NCI-H345 (cell line): Measurements from ENCODE around the gene PPM1F.
"Not testable (repeated sequence)": the region's sequence is repeated elsewhere in the genome, so short reads cannot be mapped to it uniquely, and the experiment has no call there.

Experiments
- DNase-seq: peaks from one replicate; lab custom pipeline; 2025; lab: John Stamatoyannopoulos, UW

PPM1F gene

GRCh38 chr22:21919526-21920307 lies 32.9 kb downstream of the PPM1F start:
- no peak for DNase-seq

DNA sequence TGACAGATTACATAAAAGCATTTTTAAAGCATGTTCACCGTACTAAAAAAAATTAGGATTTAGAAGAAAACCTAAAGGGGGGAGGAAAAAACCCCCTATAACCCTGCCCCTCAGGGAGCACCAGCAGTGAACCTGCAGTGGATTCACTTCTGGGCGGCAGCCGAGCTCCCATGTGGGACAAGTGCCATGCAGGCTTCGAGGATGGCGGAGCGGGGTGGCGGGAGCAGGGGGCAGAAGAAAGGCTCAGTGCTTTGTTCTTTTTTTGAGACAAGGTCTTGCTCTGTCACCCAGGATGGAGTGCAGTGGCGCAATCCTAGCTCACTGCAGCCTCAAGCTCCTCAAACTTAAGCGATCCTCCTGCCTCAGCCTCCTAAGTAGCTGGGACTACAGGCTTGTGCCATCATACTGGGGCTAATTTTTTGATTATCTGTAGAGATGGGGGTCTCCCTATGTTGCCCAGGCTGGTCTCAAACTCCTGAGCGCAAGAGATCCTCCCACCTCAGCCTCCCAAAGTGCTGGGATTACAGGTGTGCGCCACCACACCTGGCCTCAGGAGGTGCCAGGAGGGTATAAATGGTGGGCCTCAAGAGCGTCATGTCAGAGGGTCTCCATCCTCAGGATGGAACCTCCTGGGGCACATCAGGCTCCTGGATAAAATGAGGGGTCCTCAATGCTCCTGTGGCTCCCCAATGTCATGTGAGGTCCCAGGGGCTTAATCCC lies 34.0 kb downstream of the PPM1F start:
- DNase-seq = no peak

GRCh38 chr22:21917959-21918261 lies 34.7 kb downstream of the PPM1F start:
- no peak for DNase-seq

DNA sequence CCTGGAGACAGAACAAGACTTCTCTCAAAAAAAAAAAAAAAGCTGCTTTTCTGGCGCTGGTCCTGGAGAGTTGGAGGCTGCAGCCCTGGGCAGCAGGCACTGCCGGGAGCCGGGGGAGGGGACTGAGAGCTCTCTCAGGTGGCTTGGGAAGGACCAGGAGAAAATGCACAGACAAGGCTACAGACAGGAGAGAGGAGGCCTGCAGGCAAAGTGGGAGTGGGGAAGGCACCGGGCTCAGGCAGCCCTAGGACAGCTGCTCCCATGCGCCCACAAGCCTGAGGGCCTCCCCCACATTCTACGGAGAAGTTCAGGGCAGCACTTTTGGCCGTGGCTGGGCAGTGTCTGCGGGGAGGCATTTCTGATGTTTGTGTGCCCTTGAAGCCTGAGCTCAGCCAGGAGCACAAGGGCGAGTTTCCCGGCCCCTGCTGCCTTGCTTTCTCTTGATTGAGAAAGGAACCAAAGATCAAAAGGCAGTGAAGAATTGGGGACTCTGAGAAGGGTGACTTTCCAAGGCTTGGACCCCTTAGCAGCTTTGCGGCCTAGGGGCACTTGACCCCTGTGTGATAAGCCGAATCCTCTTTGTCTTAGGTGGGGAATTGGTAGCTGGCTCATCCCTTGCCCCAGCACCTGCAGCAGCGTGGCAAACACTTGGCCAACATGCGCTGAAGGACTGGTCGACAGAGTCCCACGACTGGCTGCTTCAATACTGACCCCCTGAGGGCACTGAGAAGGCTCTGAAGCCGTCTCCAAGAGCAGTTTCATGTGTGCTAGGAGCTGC lies 35.3 kb downstream of the PPM1F start:
- DNase-seq = no peak

DNA sequence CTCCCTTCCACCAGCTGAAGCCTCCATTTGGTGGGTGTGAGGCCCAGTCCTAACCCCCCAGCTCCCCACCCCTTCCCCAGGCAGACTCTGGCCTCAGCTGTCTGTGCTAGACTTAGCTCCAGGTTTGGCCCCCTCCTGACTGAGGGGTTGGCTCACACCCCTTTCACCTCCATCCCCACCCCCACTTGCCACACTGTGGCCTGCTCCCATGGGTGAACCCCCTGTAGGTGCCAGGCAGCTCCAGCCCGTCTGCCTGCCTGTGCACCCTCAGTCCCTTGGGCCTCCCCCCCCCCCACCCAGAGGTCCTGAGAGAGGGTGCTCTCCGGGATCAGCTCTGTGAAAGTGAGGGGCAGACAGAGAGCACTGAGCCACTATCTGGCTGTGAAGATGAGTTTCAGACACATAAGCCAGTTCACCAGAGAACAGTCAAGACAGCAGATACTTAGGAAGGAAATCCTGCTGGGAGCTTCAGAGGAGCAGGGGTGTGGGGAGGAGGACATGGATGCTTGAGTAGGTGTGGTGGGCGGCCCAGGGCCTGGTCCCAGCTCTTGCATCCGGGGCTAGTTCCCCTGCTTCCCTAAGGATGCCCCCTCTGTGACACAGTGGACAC lies 36.2 kb downstream of the PPM1F start:
- no peak for DNase-seq

DNA sequence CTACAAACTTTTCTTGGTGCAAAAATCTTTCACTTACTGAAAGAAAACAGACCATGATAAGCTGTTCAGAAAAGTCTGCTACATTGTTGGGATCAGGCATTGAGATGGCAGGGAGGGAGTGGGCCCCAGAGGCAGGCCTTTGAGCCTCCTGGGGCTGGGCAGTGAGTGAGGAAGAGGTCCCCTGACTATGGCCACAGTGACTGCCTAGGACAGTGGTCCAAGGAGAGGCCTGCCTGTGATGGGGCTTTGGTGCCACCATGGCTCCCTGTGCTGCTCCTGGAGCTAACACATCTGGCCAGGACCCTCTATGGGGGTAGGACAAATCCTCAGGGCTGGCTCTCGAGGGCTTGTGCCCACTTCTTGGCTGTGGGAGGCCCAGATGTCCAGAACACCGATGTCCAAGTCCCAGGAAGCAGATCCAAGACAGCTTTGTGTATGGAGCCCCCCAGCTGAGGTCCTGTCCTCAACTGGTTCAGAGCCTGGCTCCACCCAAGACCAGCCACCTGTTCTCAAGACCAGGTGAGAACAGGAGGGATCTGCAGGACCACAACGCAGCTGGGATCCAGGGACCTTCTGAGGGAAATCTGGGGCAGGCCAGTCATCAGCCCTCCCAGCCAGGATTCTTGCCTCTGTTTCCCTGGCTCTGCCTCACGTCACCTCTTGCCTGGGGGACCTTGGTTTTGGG lies 36.9 kb downstream of the PPM1F start:
- no peak for DNase-seq

GRCh38 chr22:21914033-21914642 lies 38.5 kb downstream of the PPM1F start:
- not testable (repeated sequence) for DNase-seq

GRCh38 chr22:21910367-21910766 lies 42.3 kb downstream of the PPM1F start:
- DNase-seq = not testable (repeated sequence)

- no peak for DNase-seq
Observed at GRCh38 chr22:21909871-21910270, 42.8 kb downstream of the PPM1F start.

GRCh38 chr22:21907638-21908522 lies 44.8 kb downstream of the PPM1F start:
- DNase-seq = no peak

DNA sequence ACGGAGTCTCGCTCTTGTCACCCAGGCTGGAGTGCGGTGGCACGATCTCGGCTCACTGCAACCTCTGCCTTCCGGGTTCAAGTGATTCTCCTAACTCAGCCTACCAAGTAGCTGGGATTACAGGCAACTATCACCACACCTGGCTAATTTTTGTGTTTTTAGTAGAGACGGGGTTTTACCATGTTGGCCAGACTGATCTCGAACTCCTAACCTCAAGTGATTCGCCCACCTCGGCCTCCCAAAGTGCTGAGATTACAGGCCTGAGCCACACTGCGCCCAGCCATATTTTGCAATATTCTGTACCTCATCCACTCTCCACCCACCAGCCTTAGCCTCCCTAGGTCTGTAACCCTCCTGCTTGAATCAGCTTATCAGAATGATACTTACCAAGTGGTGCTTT lies 47.4 kb downstream of the PPM1F start:
- not testable (repeated sequence) for DNase-seq

GRCh38 chr22:21904250-21904789 lies 48.3 kb downstream of the PPM1F start:
- DNase-seq = no peak

- no peak for DNase-seq
Observed at GRCh38 chr22:21903283-21903682, 49.4 kb downstream of the PPM1F start.

GRCh38 chr22:21902296-21903087 lies 50.2 kb downstream of the PPM1F start:
- no peak for DNase-seq

- no peak for DNase-seq
Observed at GRCh38 chr22:21898354-21898896, 54.2 kb downstream of the PPM1F start.

- no peak for DNase-seq
Observed at GRCh38 chr22:21896951-21897513, 55.6 kb downstream of the PPM1F start.

DNA sequence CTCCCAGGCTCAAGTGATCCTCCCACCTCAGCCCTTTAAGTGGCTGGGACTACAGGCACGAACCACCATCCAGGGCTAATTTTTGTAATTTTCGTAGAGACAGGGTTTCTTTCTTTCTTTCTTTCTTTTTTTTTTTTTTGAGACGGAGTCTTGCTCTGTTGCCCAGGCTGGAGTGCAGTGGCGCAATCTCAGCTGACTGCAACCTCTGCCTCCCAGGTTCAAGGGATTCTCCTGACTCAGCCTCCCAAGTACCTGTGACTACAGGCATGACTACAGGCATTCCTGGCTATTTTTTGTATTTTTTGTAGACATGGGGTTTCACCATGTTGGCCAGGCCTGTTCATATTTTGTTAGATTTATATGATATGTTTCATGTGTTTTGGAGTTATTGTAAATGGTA lies 56.4 kb downstream of the PPM1F start:
- not testable (repeated sequence) for DNase-seq

DNA sequence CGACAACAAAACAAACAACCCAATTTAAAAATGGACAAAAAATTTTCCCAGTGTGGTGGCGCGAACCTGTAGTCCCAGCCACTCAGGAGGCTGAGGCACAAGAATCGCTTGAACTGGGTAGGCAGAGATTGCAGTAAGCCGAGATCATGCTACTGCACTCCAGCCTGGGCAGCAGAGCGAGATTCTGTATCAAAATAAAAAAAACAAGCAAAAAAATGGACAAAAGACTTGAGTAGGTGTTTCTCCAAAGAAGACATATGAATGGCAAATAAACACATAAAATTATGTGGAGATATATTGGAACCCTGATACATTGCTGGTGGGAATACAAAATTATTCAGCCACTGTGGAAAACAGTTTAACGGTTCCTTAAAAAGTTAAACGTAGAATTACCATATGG lies 57.8 kb downstream of the PPM1F start:
- DNase-seq = no peak
